GM19025 (cell line): ENCODE data around the gene RIN3.

Source experiments
- ATAC-seq: cut with Tn5 transposase; IDR thresholded peaks from one replicate; pipeline ENCODE4 v1.9.1; 2021; ENCODE audit warnings: mild to moderate bottlenecking, low read depth, moderate library complexity; ENCODE audit not compliant: unreplicated experiment

The RIN3 gene

DNA sequence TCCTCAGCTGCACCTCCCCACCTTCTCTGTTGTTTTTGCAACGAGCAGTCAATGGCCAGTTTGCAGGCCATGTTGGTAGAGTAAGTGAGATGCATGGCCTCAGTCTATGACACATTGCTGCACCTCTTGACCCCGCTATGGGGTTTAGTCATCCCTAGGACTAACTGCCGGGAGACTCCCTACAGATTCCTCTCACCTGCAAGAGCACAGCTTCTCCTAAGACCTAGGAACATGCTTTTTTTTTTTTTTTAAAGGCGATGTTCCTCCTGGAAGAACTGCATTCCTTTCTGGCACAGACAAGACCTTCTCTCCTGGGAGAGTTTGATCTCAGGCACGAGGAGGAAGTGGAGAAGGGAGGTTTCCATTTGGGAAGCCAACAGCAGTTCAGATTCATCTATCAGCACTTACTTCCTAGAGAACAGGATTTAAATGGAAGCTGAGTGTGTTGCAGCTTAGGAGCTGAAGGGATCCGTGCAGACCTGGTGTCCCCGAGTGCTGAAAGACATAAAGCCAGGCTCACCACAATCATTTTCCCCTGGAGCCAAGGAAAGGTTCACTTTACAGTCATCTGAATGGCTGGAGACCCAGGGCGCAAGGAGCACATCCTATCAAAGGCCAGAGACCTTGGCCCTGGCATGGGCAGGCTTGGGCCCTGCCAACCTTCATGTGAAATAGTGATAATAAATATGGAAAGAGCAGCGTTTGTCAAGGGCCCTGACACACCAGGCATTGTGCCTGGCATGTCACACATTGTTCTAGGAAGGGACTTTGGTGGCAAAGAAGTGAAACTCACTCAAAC is 130.8 kb downstream of the RIN3 start:
- ATAC-seq: no peak

DNA sequence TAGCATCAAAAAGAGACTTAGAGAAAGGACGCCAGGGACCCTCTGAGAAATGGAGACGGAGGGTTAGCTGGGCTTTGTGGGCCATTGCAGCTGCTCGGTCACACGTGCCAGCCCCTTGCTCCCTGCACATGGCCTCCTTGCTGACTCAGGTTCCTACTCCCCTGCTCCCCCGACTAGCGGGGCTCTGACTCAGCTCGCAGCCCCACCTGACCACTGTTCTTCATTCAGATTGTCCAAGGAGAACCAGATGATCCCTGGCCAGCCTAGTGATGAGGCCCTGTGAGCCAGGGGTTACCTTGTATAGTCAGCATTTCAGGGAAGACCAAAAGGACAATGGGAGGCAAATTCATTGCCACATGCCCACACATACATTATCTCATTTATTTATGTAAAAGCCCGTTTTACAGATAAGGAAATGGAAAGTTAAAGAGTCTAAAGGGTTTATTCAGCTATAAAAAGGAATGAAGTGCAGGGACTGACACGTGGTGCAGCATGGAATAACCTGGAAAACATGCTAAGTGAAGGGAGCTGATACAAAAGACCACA is 131.5 kb downstream of the RIN3 start:
- no peak for ATAC-seq

DNA sequence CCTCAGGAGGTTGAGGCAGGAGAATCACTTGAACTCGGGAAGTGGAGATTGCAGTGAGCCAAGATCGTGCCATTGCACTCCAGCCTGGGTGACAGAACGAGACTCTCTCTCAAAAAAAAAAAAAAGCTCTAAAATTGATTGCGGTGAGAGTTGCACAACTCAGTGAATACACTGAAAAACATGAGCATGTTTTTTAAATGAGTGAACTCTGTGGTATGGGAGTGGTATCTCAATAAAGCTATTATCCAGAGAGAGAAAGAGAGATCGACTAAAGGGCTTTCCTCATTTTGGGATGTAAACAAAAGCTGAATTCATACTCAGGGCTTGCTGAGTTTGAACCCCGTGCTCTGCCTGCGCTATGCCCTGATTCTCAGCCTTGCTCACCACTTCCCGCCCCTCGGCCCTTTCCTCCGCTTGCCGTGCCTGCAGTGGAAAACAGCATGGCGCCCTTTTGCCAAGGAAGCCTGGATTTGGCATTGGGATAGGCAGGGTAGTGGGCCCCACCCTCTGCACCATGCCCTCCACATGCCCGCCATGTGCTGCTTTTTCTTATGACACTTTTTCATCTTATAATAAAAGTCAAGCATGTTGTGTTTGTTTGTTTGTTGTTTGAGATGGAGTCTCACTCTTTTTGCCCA is 132.4 kb downstream of the RIN3 start:
- no peak for ATAC-seq

DNA sequence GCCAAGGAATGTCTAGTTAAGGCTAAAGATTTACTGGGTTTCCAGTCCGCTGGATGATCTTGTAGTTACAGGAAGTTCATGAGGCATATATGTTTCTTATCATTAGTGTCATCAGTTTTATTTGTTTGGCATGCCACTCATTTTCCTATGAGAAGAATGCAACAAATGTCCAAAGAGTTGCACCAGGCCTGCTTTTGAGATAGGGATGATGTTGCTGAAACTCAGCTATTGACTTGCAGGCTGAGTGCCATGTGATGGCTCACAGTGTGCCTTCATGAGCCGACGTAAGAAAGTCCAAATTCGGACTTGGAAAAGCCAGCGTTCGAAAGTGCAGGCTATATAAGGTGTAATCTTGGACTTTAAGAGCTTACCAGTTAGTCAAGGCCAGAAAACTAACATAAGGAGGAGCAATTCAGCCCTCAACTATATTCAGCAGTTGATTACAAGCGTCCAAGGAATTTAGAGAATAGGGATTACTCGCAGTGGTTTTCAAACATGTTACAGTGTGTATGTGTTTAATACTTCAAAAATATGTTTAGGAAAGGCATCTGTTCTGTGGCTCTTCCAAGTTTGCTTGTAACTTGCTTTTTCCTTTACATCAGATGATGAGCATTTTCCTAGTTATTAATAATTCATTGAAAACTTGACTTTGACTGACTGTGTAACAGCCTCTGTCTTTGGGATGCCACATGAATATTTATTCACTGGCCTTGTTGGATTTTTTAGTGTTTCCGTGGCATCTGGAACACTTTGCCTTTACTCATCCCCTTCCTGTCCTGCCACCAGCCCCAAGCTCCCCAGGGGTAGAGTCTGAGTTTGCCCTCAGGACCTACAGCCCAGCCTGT is 133.6 kb downstream of the RIN3 start:
- no peak for ATAC-seq

DNA sequence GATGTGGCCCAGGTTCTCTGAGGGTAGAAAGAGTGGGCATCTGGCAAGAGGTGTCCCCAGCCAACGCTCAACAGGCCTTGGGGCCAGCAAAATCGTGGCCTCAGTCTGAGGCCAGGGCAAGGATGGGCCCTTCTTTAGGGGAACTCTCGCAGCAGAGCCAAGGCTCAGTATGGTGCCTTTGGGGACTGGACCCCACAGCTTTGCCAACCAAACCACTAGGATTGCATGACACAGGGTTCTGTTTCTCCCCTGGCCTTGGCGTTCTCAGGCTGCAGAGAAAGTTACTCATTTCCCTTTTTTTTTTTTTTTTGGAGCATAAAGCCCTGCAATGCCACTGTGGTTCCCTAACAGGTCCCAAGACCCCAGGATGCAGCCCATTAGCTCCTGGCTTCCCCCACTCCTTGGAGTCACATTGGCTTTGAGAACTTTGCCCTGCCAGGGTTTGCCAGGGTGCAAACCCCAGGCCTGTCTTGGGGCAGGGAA is 134.3 kb downstream of the RIN3 start:
- no peak for ATAC-seq

DNA sequence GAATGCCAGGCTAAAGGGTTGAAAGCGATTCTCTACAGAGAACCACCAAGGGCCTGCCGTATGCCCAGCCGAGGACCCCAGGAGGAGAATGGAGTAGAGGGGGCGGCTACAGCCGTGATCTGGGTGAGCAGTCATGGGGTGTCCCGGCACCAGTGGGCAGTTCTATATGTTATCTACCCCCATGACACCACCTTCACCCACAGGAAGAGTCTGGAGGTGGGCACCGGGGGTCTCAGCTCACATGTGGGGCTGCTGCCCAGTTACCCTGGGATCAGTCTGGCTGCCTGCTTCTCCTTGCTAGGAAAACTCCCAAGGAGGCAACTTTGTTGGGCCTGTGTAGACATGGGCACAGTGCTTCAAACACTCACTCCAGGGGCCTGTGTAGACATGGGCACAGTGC is 135.5 kb downstream of the RIN3 start:
- ATAC-seq: no peak

DNA sequence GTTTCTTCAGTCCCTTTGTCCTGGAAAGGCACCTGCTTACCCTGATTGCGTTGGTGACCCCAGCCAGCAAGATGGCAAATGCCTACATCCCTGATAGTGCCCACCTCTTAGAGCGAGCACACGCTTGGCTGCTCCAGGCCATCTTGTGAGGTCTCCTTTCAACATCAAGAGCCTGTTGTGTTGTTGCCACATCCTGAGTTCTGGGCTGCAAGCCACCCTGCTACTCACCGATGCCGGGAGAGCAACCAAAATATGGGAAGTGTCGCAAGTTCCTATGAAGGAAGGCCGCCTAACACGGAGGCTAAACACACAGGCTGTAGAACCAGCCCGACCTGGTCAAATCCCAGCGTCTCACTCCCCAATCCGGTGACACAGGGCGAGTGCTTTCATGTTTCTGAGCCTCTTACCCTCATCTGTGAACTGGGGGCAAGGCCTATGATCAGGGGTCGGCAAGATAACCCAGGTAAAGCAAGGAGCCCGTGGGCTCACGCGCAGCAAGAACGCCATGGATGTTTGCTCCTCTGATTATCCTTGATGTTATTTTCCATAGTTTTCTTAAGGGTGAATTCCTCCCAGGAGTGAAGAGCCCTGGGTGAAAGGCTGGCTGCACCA is 136.5 kb downstream of the RIN3 start:
- no peak for ATAC-seq

DNA sequence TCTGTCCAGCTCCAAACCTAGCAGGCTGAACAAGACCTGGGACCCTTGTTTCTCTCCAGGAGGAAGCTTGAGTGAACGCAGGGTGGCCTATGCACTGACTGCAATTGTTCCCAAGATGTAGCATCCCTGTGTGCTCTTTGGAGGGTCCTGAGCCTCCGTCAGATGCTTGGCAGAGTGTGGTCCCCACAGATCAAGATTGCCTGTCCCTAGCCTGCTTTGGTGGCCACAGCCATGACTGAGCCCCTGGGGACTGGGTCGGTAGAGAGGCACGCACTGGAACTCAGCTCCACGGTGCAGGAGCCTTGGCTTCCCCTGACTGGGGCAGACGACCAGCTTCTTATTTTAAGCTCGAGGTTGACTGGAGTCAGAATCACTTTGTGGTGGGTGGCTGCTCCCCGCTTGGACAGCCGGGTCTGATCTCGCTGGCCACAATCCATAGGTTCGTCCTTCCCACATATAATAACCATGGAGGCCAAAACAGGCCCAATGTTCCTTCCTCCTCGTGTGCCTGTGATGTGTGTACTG is 137.1 kb downstream of the RIN3 start:
- no peak for ATAC-seq

DNA sequence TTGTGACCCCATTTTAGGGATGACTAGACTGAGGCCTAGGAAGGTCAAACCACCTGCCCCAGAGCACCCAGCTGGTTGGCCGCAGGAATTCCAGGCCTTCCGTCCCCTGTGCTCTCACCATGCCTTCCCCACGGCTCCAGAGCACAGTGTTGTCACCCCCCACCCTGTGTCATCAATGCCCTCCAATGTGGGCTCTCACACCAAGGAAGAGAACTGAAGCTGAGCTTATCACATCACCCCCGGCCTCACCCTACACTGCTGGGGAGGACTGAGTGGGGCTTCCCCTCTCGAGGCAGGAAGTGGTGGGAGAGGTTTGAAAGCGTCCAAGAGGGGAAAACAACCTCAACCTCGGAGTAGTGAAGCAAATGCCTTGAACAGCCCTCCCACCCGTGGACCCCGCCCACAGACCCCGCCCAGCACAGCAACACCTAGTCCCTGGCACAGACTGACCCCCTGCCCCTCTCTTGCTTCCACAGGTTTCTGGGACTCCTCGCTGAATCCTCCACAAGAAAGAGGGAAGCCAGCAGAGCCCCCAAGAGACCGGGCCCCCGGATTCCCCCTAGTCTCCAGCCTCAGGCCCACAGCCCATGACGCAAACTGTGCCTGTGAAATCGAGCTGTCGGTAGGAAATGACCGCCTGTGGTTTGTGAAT is 137.7 kb downstream of the RIN3 start:
- peak; percentile 64 for ATAC-seq

DNA sequence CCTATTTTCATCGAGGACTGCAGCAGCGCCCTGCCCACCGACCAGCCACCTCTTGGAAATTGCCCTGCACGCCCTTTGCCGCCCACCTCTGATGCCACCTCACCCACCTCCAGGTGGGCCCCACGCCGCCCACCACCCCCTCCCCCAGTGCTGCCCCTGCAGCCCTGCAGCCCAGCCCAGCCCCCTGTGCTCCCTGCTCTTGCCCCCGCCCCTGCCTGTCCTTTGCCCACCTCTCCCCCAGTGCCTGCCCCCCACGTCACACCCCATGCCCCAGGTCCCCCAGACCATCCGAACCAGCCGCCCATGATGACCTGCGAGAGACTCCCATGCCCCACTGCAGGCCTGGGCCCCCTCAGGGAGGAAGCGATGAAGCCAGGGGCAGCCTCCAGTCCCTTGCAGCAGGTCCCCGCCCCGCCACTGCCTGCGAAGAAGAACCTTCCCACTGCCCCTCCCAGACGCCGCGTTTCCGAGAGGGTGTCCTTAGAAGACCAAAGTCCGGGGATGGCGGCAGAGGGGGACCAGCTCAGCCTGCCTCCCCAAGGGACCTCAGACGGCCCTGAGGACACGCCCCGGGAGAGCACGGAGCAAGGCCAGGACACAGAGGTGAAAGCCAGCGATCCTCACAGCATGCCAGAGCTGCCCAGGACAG is 138.3 kb downstream of the RIN3 start:
- no peak for ATAC-seq

DNA sequence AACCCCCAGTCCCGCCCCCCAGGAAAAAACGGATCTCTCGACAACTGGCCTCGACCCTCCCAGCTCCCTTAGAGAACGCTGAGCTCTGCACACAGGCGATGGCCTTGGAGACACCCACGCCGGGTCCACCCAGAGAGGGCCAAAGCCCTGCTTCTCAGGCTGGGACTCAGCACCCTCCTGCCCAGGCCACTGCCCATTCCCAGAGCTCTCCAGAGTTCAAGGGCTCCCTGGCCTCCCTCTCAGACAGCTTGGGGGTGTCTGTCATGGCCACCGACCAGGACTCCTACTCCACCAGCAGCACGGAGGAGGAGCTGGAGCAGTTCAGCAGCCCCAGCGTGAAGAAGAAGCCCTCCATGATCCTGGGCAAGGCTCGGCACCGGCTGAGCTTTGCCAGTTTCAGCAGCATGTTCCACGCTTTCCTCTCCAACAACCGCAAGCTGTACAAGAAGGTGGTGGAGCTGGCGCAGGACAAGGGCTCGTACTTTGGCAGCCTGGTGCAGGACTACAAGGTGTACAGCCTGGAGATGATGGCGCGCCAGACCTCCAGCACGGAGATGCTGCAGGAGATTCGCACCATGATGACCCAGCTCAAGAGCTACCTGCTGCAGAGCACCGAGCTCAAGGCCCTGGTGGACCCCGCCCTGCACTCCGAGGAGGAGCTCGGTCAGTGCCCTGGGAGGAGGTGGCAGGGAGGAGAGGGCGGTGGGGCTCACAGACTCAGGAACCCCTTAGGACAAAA is 139.0 kb downstream of the RIN3 start:
- ATAC-seq: no peak

DNA sequence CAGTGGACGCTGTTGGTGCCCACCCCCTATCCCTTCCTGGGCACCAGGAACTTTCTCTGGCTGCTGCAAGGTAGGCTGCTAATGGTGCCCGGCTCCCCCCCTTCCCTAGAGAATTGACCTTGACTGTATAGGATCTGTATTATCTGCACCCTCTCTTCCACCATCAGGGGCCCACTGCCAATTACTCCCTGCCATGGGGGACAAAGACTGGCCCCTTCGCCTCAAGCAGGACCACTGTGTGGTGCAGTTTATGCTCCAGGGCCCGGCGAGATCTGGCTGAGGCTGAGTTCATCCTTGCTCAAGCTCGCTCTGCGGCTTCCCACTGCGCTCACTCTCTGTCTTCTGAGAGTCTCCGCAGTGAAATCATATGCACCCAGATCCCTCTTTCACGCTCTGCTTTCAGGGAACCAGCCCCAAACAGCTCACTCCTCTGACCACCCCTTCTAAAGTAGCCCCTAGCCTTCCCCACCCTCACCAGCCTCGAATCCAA is 139.6 kb downstream of the RIN3 start:
- ATAC-seq: no peak

DNA sequence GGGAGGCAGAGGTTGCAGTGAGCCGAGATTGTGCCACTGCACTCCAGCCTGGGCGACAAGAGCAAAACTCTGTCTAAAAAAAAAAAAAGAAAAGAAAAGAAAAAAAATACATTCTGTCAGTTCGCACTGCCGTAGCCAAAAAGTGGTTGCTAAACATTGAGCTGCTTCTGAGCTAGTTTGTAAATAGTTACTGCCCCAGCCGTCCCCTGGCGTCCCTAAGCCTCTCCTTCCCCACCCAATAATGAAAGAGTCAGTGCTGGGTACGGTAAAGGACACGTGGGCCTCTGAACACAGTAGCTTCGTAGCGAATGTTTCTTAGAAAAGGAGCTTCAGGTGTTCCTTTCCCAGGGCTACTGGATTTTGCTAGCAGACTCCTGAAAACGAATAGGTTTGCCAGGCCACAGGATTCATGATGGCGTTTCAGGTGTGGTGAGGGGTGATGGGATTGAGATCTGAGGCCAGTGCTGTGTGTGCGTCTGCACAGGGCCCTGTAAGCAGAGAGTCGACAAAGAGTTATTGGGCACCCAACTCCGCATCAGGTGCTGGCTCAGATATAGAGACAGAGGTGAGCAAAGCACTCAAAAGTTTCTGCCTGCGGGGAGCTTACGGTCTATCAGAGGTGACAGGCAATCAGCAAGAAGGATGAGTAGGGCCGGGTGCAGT is 140.8 kb downstream of the RIN3 start:
- ATAC-seq: no peak

DNA sequence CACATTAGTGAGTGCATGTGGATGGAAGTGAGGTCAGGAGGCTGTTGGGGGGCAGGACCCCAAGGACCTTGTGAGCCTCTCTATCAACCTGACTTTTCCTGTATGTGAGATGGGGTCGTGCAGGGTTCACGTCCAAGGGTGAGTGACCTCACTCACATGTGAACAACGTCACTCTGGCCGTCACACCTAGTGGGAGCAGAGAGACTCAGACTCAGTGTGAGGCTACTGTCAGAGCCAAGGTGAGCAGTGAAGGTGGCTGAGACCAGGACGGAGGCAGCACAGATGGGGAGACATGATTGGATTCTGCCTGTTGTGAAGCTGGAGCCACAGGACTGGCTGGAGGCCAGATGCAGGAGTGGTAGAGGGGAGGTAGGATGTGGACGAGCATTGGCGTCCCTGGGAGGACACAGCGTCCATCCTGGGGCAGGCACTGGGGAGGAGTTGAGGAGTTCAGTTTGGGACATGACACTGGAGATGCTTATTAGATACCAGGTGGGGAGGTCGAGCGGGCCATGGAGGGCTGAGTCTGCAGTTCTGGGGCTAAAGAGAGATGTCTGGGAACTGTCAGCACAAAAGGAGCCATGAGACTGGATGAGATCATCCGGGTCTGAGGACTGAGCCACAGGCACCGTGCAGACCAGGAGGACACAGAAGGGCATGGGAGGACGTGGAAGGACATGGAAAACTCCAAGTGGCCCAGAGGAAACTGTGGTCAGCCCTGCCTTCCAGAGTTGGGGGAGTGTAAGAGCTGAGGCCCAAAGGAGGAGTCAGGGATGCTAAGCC is 142.0 kb downstream of the RIN3 start:
- no peak for ATAC-seq

DNA sequence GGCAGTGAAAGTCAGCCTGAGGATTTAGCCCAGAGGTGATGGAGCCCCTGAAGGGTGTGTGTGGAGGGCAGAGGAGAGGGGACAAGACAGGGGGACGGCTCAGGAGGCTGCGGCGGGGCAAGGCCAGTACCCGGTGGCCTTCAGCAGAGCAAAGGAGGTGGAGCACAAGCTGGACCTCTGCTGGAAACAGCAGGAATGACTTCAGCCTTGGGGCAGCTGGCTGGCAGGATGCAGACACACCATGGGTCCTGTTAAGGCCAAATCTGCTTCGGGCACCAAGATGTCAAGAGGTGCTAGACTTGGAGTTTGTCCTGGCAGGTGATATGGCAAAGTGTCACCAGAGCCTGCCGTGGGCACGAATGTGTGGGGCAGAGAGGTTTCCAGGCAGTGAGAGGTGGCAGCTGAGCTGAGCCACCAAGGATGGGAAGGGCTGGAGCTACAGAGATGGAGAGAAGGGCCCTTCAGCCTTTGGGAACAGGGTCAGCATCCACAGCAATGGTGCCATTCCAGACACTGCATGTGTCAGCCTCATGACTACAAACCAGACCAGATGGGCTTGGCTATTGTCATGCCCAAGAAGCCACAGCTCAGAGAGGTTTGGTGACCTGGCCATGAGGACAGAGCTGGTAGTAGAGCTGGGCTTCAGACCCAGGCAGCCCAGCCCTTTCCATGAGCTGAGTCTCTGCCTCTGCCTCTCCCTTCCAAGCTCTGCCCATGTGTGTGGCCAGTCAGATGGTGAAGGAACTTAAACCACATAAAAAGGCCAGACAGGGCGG is 142.9 kb downstream of the RIN3 start:
- no peak for ATAC-seq

DNA sequence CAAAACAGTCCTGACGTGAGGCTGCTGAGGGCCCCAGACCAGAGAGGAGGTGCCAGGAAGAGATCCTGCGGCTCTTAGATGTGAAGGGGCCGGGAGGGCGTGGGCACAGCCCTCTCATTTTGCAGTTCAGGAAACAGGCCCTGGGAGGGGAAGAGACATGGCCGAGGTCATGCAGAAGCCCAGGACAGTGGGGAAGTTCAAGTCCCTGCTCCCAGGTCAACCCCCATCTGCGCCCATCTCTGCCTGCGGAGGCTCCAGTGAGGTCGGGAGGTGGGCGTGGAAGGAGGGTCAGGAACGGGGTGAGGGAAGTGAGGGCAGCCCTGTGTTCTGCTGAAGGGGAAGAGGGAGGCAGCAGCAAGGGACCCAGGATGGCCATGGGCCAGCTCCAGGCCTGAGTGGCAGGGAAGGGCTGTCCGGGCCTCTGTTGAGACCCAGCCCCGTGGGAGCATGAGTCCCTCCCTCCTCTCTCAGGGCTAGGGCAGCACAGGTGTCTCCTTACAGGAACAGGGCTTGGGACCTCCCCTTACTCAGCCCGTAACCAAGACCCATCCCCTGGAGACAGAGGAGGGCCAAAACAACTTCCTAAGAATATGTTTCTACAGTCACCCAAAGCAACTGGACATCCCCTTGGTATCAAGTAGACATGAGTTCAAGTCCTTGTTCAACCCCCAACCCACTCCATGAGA is 144.0 kb downstream of the RIN3 start:
- no peak for ATAC-seq
